Testis (tissue), 3 donors: ENCODE data around the gene DNAJB6. TPM values are rescaled to one million over a fixed set of nuclear protein-coding genes. Genes with fewer than 3 reads are reported as not detected.
A peak's percentile ranks its signal among the peaks of the same experiment; 100 is the strongest.

Experiments
- DNase-seq: peaks from one replicate; pipeline ENCODE4 v3.0.0-alpha.2; 2019
- H3K27ac ChIP-seq, 2 donors: fragments of 200-600 bp; sonication (generic); one replicate each; pipeline ENCODE4 v1.5.1; 2019
- H3K27me3 ChIP-seq: fragments of 200-600 bp; sonication (generic); one replicate; pipeline ENCODE4 v1.5.1; 2019
- H3K36me3 ChIP-seq: fragments of 200-600 bp; sonication (generic); one replicate; pipeline ENCODE4 v1.5.1; 2017; ENCODE audit warnings: low read depth; ENCODE audit errors: missing control alignments
- H3K4me1 ChIP-seq: fragments of 200-600 bp; sonication (generic); one replicate; pipeline ENCODE4 v1.5.1; 2019
- H3K4me3 ChIP-seq, 2 donors: fragments of 200-600 bp; sonication (generic); one replicate each; pipeline ENCODE4 v1.5.1; 2017 to 2019
- H3K9me3 ChIP-seq: fragments of 200-600 bp; sonication (generic); one replicate; pipeline ENCODE4 v1.5.1; 2017
- POLR2A ChIP-seq: fragments of 450-650 bp; IDR thresholded peaks from one replicate; pipeline ENCODE4 v1.6.1; 2017; ENCODE audit warnings: antibody characterized with exemption, mild to moderate bottlenecking, moderate library complexity
- WGBS, 2 donors: methylation state at CpG; one replicate each; pipeline ENCODE4 v1.1.5; 2018; 5-methylcytosine and 5-hydroxymethylcytosine counted together
- intact Hi-C: fragments of 100-400 bp; cut with DNase I; formaldehyde crosslinking; loops from one replicate; pipeline ENCODE4 v1.15.1; 2023; ENCODE audit warnings: low total_unique reads
- polyA plus RNA-seq: library from polyadenylated mRNA; stranded (reverse); fragments of 350-450 nt; fragmentation: Illumina TruSeq; extraction: RNeasy Lipid Tissue Mini Kit (QIAGEN cat#74804); gene quantifications from one replicate; pipeline ENCODE4 v1.2.3, GENCODE V29; 2014; ENCODE audit warnings: low read depth, low replicate concordance; ENCODE audit not compliant: insufficient read depth
- total RNA-seq, 2 donors: library from RNA; depleted of rRNA; stranded (reverse); fragments of >200 nt; gene quantifications; one replicate each; pipeline ENCODE4 v1.2.3, GENCODE V29; 2016
- TF ChIP-seq, protein P1 (sequence below), 3 experiments: fragments of 450-650 bp in 2 of 3; fragments of 200-600 bp in 1 of 3; sonication (generic) in 1 of 3; IDR thresholded peaks; one replicate each; pipeline ENCODE4 v1.5.1; 2016 to 2019; ENCODE audit warnings: antibody characterized with exemption in 3 of 3, mild to moderate bottlenecking in 2 of 3, moderate library complexity in 1 of 3

The DNAJB6 gene
- total and polyA plus RNA-seq, 3 donors from 2014 or later, result 154 to 262 (median 172) TPM

GRCh38 chr7:157335236-157335635 lies 1.6 kb upstream of the DNAJB6 start:
- Histone ChIP-seq H3K9me3 (no peaks in the 10 kb centered on the region), H3K4me3 (no peak overlapping the region), H3K27me3 (no peaks in the 10 kb centered on the region), H3K36me3 (no peaks in the 10 kb centered on the region), H3K4me1 (peaks cover 9% of the 10 kb centered on the region), H3K27ac (no peak overlapping the region)
- TF ChIP-seq, protein P1, sequence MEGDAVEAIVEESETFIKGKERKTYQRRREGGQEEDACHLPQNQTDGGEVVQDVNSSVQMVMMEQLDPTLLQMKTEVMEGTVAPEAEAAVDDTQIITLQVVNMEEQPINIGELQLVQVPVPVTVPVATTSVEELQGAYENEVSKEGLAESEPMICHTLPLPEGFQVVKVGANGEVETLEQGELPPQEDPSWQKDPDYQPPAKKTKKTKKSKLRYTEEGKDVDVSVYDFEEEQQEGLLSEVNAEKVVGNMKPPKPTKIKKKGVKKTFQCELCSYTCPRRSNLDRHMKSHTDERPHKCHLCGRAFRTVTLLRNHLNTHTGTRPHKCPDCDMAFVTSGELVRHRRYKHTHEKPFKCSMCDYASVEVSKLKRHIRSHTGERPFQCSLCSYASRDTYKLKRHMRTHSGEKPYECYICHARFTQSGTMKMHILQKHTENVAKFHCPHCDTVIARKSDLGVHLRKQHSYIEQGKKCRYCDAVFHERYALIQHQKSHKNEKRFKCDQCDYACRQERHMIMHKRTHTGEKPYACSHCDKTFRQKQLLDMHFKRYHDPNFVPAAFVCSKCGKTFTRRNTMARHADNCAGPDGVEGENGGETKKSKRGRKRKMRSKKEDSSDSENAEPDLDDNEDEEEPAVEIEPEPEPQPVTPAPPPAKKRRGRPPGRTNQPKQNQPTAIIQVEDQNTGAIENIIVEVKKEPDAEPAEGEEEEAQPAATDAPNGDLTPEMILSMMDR (IDR thresholded peaks at IDR 0.05), result no peak
- no peak for TF ChIP-seq POLR2A
- 46 to 65% methylated on average over 5 of the region's 5 CpGs for WGBS, 2 donors
- intact Hi-C loops, result no loop called here
- DNase-seq, result no peak

GRCh38 chr7:157335991-157336382 lies 817 bp upstream of the DNAJB6 start:
- no peaks in the 10 kb centered on the region for H3K36me3 ChIP-seq
- no peaks in the 10 kb centered on the region for H3K27me3 ChIP-seq
- intact Hi-C loops, result no loop called here
- 35 to 46% methylated on average over 8 to 11 of the region's 11 CpGs for WGBS, 2 donors
- no peak for TF ChIP-seq POLR2A
- TF ChIP-seq, protein P1 (IDR thresholded peaks at IDR 0.05), result no peak
- peaks cover 9% of the 10 kb centered on the region for H3K4me1 ChIP-seq
- DNase-seq, result peak; percentile 37
- H3K9me3 ChIP-seq, result no peaks in the 10 kb centered on the region
- peak overlapping the region; percentile 87 to 92 for H3K4me3 ChIP-seq
- peak overlapping the region; percentile 92 to 100 for H3K27ac ChIP-seq

DNA sequence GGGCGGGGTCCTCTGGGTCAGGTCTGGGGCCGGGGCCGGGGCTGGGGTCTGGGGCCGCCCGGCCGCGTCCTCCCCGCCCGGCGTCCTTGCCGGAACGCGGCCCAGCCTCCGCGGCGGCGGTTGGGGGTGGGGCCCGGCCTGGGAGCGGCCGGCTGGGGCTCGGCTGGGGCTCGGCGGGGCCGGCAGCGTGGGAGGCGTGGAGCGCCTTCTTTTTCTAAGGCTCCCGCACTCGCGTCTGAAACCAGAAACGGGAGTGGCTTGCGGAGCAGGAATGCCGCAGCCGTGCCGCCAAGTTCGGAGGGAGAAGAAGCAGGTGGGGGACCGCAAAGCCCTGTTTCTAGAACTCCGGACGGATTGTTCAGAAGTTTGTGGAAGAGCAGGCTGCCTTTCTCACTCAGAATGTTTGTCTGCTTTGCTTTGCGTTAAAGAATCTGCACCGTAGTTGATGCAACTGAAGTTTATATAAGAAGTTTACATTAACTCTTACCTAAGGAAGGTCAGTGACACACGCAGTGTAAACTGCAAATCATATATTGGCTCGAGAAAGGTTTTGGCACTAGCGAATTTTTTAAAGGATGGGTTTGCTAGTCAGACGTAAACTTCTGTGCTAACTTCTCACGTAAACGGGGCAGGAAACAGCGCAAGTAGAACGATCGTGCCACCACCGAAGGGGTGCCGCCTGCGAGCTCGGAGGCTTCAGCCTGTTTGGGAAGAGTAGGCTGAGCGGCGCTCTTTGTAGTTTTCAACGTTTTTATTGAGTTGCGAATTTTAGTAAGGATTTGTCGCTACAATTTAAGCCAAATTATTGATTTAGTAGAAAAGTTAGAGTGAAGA lies 729 bp downstream of the DNAJB6 start:
- intact Hi-C loops, result no loop called here
- TF ChIP-seq, protein P1 (IDR thresholded peaks at IDR 0.05), result no peak
- TF ChIP-seq POLR2A, result no peak
- Histone ChIP-seq H3K27ac (peak overlapping the region; percentile 92 to 100), H3K9me3 (no peaks in the 10 kb centered on the region), H3K36me3 (no peaks in the 10 kb centered on the region), H3K27me3 (no peaks in the 10 kb centered on the region), H3K4me3 (peak overlapping the region; percentile 87 to 92), H3K4me1 (peaks cover 9% of the 10 kb centered on the region)
- 1% methylated on average over 31 to 35 of the region's 59 CpGs for WGBS, 2 donors
- peak; percentile 53 for DNase-seq

- 41 to 48% methylated on average over 25 of the region's 25 CpGs for WGBS, 2 donors
- TF ChIP-seq POLR2A, result no peak
- TF ChIP-seq, protein P1 (IDR thresholded peaks at IDR 0.05), result peak; percentile 86 to 91 (median 91)
- no peak overlapping the region for H3K27ac ChIP-seq
Measured at GRCh38 chr7:157339777-157340677, 3.2 kb downstream of the DNAJB6 start.

More at GRCh38 chr7:157339777-157340677, 3.2 kb downstream of the DNAJB6 start:
- peaks cover 9% of the 10 kb centered on the region for H3K4me1 ChIP-seq
- no peak overlapping the region for H3K4me3 ChIP-seq
- no peaks in the 10 kb centered on the region for H3K27me3 ChIP-seq
- intact Hi-C loops, result loop anchor here (10.0 kb wide), 1 partner anchor 65 kb away; no protein-coding TSS in a partner anchor
- H3K36me3 ChIP-seq, result no peaks in the 10 kb centered on the region
- no peaks in the 10 kb centered on the region for H3K9me3 ChIP-seq
- peak; percentile 78 for DNase-seq
